Endothelial cell of umbilical vein (primary cell): ENCODE data around the gene IL6ST.

Experiments used
- CTCF ChIP-seq, 2 donors: IDR thresholded peaks; 1 replicate in 1 of 2; 2 replicates in 1 of 2; pipeline ENCODE4 v1.5.1; 2011; ENCODE audit warnings: low read length in 2 of 2, mild to moderate bottlenecking in 2 of 2, moderate library complexity in 2 of 2, control low read depth in 1 of 2, inconsistent platforms in 1 of 2, low read depth in 1 of 2; ENCODE audit not compliant: insufficient read depth in 1 of 2; ENCODE audit errors: extremely low read depth in 1 of 2
- EZH2 ChIP-seq: IDR thresholded peaks from 2 replicates; pipeline ENCODE4 v1.6.1; 2012; ENCODE audit warnings: borderline replicate concordance, low read depth, mild to moderate bottlenecking, moderate library complexity, low read length, inconsistent platforms; ENCODE audit not compliant: severe bottlenecking
- JUN ChIP-seq: IDR thresholded peaks from 2 replicates; pipeline ENCODE4 v1.6.1; 2011; ENCODE audit warnings: borderline replicate concordance, low read depth; ENCODE audit not compliant: insufficient read length, insufficient read depth
- POLR2A ChIP-seq: IDR thresholded peaks from 2 replicates; pipeline ENCODE4 v1.6.1; 2012; ENCODE audit warnings: low read depth, mild to moderate bottlenecking, control low read depth, low read length
- POLR2AphosphoS5 ChIP-seq: IDR thresholded peaks from 2 replicates; pipeline ENCODE4 v1.6.1; 2012; ENCODE audit warnings: low read depth, mild to moderate bottlenecking, control low read depth, low read length, moderate library complexity; ENCODE audit not compliant: insufficient read depth

- TF ChIP-seq CTCF (IDR thresholded peaks at IDR 0.05; ENCODE audit: extremely low read depth in 1 of 2, insufficient read depth in 1 of 2, low read depth in 1 of 2, low read length in 2 of 2) (no peak), EZH2 (no peak), POLR2AphosphoS5 (no peak), POLR2A (no peak), JUN (no peak)
Observed at GRCh38 chr5:55899344-55899743, 95.4 kb downstream of the IL6ST start.
